CD8-positive, alpha-beta memory T cell (primary cell): ENCODE data around the gene SOAT1. TPM values are rescaled to one million over a fixed set of nuclear protein-coding genes. Genes with fewer than 3 reads are reported as not detected.
"Not testable (repeated sequence)": the region's sequence is repeated elsewhere in the genome, so short reads cannot be mapped to it uniquely, and the experiment has no call there.

Source experiments
- CTCF ChIA-PET: fragments of 350-600 bp; sonication (Branson Sonifier 250); formaldehyde crosslinking; loops from one replicate; lab custom pipeline; 2021; ENCODE audit warnings: antibody characterized with exemption; lab: Charles Lee
- POLR2A ChIA-PET: fragments of 350-600 bp; sonication (Branson Sonifier 250); formaldehyde crosslinking; loops from one replicate; lab custom pipeline; 2021; ENCODE audit warnings: antibody characterized with exemption; lab: Charles Lee
- DNase-seq, 5 donors: peaks; one replicate each; pipeline versions ENCODE4 v3.0.0 to v3.0.0-alpha.2; 2020 to 2022; ENCODE audit warnings: mixed read lengths in 1 of 5
- H3K27ac ChIP-seq: one replicate; pipeline ENCODE4 v1.7.0; 2013; ENCODE audit warnings: low read depth, mild to moderate bottlenecking, low read length, moderate library complexity
- H3K27me3 ChIP-seq: 2 replicates; pipeline ENCODE4 v1.7.0; 2013; ENCODE audit warnings: low read length, mild to moderate bottlenecking; ENCODE audit not compliant: insufficient read depth, poor library complexity, severe bottlenecking
- H3K36me3 ChIP-seq: 2 replicates; pipeline ENCODE4 v1.7.0; 2013; ENCODE audit warnings: mild to moderate bottlenecking, low read length, moderate library complexity; ENCODE audit not compliant: insufficient read depth
- H3K4me1 ChIP-seq: 2 replicates; pipeline ENCODE4 v1.7.0; 2013; ENCODE audit warnings: mild to moderate bottlenecking, low read length, moderate library complexity; ENCODE audit not compliant: insufficient read depth
- H3K4me3 ChIP-seq: 2 replicates; pipeline ENCODE4 v1.7.0; 2013; ENCODE audit warnings: mild to moderate bottlenecking, low read length
- H3K9me3 ChIP-seq: 2 replicates; pipeline ENCODE4 v1.7.0; 2013; ENCODE audit warnings: mild to moderate bottlenecking, low read length
- H3K27ac Mint-ChIP-seq, 8 donors: one replicate each; pipeline ENCODE4 v1.8.0; 2020 to 2021; ENCODE audit warnings: mixed read lengths in 8 of 8, mild to moderate bottlenecking in 6 of 8, inconsistent platforms in 3 of 8, moderate library complexity in 3 of 8
- H3K27me3 Mint-ChIP-seq, 2 donors: one replicate each; pipeline ENCODE4 v1.8.0; 2020 to 2021; ENCODE audit warnings: mixed read lengths in 2 of 2, mild to moderate bottlenecking in 1 of 2, moderate library complexity in 1 of 2
- H3K36me3 Mint-ChIP-seq, 3 donors: one replicate each; pipeline ENCODE4 v1.8.0; 2020 to 2021; ENCODE audit warnings: mixed read lengths in 3 of 3, inconsistent platforms in 1 of 3, mild to moderate bottlenecking in 1 of 3
- H3K4me1 Mint-ChIP-seq, 3 donors: one replicate each; pipeline ENCODE4 v1.8.0; 2020 to 2021; ENCODE audit warnings: mixed read lengths in 3 of 3, inconsistent platforms in 1 of 3, mild to moderate bottlenecking in 1 of 3
- H3K4me3 Mint-ChIP-seq, 7 donors: one replicate each; pipeline ENCODE4 v1.8.0; 2020 to 2021; ENCODE audit warnings: mixed read lengths in 7 of 7, mild to moderate bottlenecking in 6 of 7, moderate library complexity in 4 of 7, inconsistent platforms in 2 of 7
- H3K9me3 Mint-ChIP-seq, 5 donors: one replicate each; pipeline ENCODE4 v1.8.0; 2020 to 2022; ENCODE audit warnings: mixed read lengths in 5 of 5, mild to moderate bottlenecking in 3 of 5, moderate library complexity in 2 of 5, inconsistent platforms in 1 of 5
- polyA plus RNA-seq: library from polyadenylated mRNA; unstranded; fragments of 300-500 nt; fragmentation: Illumina TruSeq; gene quantifications from one replicate; pipeline ENCODE4 v1.2.3, GENCODE V29; 2021
- total RNA-seq, 2 experiments: library from RNA; stranded (reverse); gene quantifications; one replicate each; pipeline ENCODE4 v1.2.3, GENCODE V29; 2021

Gene SOAT1
- total and polyA plus RNA-seq, 3 experiments from 2014 or later = 66.0 to 85.6 (median 66.0) TPM

- H3K9me3 Mint-ChIP-seq = no peaks in the 10 kb centered on the region
- H3K27ac Mint-ChIP-seq = no peak overlapping the region
These were observed 90.4 kb downstream of the SOAT1 start for GRCh38 chr1:179384027-179384426.

GRCh38 chr1:179385510-179385909, 91.9 kb downstream of the SOAT1 start:
- ChIA-PET CTCF (interaction anchor here (0.7 to 0.8 kb wide), 2 partner anchors 16 to 817 kb away, joined by 3 read pairs; no protein-coding TSS in a partner anchor), POLR2A (no interaction called here)
- no peak overlapping the region for H3K27ac Mint-ChIP-seq

More at GRCh38 chr1:179384027-179384426, 90.4 kb downstream of the SOAT1 start:
- no peaks in the 10 kb centered on the region for H3K36me3 Mint-ChIP-seq
- no peaks in the 10 kb centered on the region for H3K4me1 Mint-ChIP-seq
- Histone ChIP-seq H3K4me3 (no peak overlapping the region), H3K4me1 (no peaks in the 10 kb centered on the region), H3K27me3 (no peaks in the 10 kb centered on the region), H3K36me3 (no peaks in the 10 kb centered on the region), H3K9me3 (no peaks in the 10 kb centered on the region), H3K27ac (no peak overlapping the region)
- H3K4me3 Mint-ChIP-seq = no peak overlapping the region
- H3K27me3 Mint-ChIP-seq = peaks cover 0 to 3% of the 10 kb centered on the region in 2 donors
- POLR2A ChIA-PET = no interaction called here
- DNase-seq = no peak
- CTCF ChIA-PET = no interaction called here

GRCh38 chr1:179393721-179394120, 100.1 kb downstream of the SOAT1 start:
- H3K27ac Mint-ChIP-seq = no peak overlapping the region
- H3K9me3 ChIP-seq = no peaks in the 10 kb centered on the region

More at GRCh38 chr1:179385510-179385909, 91.9 kb downstream of the SOAT1 start:
- H3K9me3 Mint-ChIP-seq = no peaks in the 10 kb centered on the region
- no peaks in the 10 kb centered on the region for H3K36me3 Mint-ChIP-seq
- no peak overlapping the region for H3K4me3 ChIP-seq
- no peaks in the 10 kb centered on the region for H3K4me1 ChIP-seq
- no peaks in the 10 kb centered on the region for H3K9me3 ChIP-seq
- no peak for DNase-seq
- H3K27ac ChIP-seq = no peak overlapping the region
- H3K27me3 Mint-ChIP-seq = no peaks in the 10 kb centered on the region
- no peaks in the 10 kb centered on the region for H3K36me3 ChIP-seq
- H3K4me3 Mint-ChIP-seq = no peak overlapping the region
- H3K4me1 Mint-ChIP-seq = no peaks in the 10 kb centered on the region
- no peaks in the 10 kb centered on the region for H3K27me3 ChIP-seq

GRCh38 chr1:179399399-179399798, 105.8 kb downstream of the SOAT1 start:
- H3K36me3 ChIP-seq, H3K4me3 ChIP-seq, H3K4me3 Mint-ChIP-seq, H3K4me1 ChIP-seq, H3K27ac ChIP-seq, H3K9me3 ChIP-seq, H3K27ac Mint-ChIP-seq, H3K27me3 ChIP-seq, H3K4me1 Mint-ChIP-seq, H3K36me3 Mint-ChIP-seq, POLR2A ChIA-PET, CTCF ChIA-PET, H3K9me3 Mint-ChIP-seq, DNase-seq: not testable (repeated sequence)
- peaks cover 10 to 12% of the 10 kb centered on the region in 2 donors for H3K27me3 Mint-ChIP-seq

More at GRCh38 chr1:179393721-179394120, 100.1 kb downstream of the SOAT1 start:
- Histone ChIP-seq H3K27ac (no peak overlapping the region), H3K36me3 (no peaks in the 10 kb centered on the region), H3K27me3 (no peaks in the 10 kb centered on the region), H3K4me1 (no peaks in the 10 kb centered on the region), H3K4me3 (no peak overlapping the region)
- peaks cover 0 to 17% (median 5%) of the 10 kb centered on the region in 3 donors for H3K36me3 Mint-ChIP-seq
- peaks cover 9 to 21% (median 16%) of the 10 kb centered on the region in 5 donors for H3K9me3 Mint-ChIP-seq
- DNase-seq = no peak
- H3K4me1 Mint-ChIP-seq = no peaks in the 10 kb centered on the region
- H3K27me3 Mint-ChIP-seq = peaks cover 15 to 26% of the 10 kb centered on the region in 2 donors
- no peak overlapping the region for H3K4me3 Mint-ChIP-seq
- ChIA-PET CTCF (no interaction called here), POLR2A (no interaction called here)

Other genes starting within 250 kb of the SOAT1 start
- gene TOR3A, start 211.7 kb upstream of the SOAT1 start, total RNA-seq = 10 to 100 TPM; 48.5 to 54.6 TPM
- 43.8 TPM for gene TOR3A, start 211.7 kb upstream of the SOAT1 start, polyA plus RNA-seq
- gene ABL2, start 64.1 kb upstream of the SOAT1 start, total RNA-seq = 1 to 10 TPM; 6.7 to 7.2 TPM
- 1.4 TPM for gene ABL2, start 64.1 kb upstream of the SOAT1 start, polyA plus RNA-seq
- under 1 TPM in 1 of 2 experiments, not detected in 1; 0.58 TPM for gene AXDND1, start 72.2 kb downstream of the SOAT1 start, total RNA-seq
- not detected for gene AXDND1, start 72.2 kb downstream of the SOAT1 start, polyA plus RNA-seq